Fibroblast of skin of scalp (primary cell): ENCODE data around the gene PFKL.

Experiments
- DNase-seq: peaks from one replicate; pipeline ENCODE4 v3.0.0-alpha.2; 2013

Gene PFKL

GRCh38 chr21:44314561-44314960 is 14.7 kb downstream of the PFKL start:
- DNase-seq = no peak

GRCh38 chr21:44315691-44316203 is 15.9 kb downstream of the PFKL start:
- DNase-seq = no peak

GRCh38 chr21:44316277-44316900 is 16.5 kb downstream of the PFKL start:
- no peak for DNase-seq

- no peak for DNase-seq
Observed at GRCh38 chr21:44317241-44317782, 17.5 kb downstream of the PFKL start.

GRCh38 chr21:44317871-44318270 is 18.0 kb downstream of the PFKL start:
- no peak for DNase-seq

GRCh38 chr21:44318489-44319285 is 18.8 kb downstream of the PFKL start:
- DNase-seq = no peak

- no peak for DNase-seq
Observed at GRCh38 chr21:44319407-44320065, 19.7 kb downstream of the PFKL start.

GRCh38 chr21:44320847-44321246 is 21.0 kb downstream of the PFKL start:
- no peak for DNase-seq

- DNase-seq = no peak
Observed at GRCh38 chr21:44321846-44322450, 22.1 kb downstream of the PFKL start.

- DNase-seq = no peak
Observed at GRCh38 chr21:44322621-44323325, 22.9 kb downstream of the PFKL start.

GRCh38 chr21:44323591-44323990 is 23.7 kb downstream of the PFKL start:
- DNase-seq = no peak

GRCh38 chr21:44324106-44324853 is 24.4 kb downstream of the PFKL start:
- DNase-seq = no peak

- no peak for DNase-seq
Observed at GRCh38 chr21:44324854-44325107, 24.9 kb downstream of the PFKL start.

- no peak for DNase-seq
Observed at GRCh38 chr21:44325386-44326271, 25.8 kb downstream of the PFKL start.

- DNase-seq = no peak
Observed at GRCh38 chr21:44326272-44326647, 26.4 kb downstream of the PFKL start.

GRCh38 chr21:44326716-44327602 is 27.1 kb downstream of the PFKL start:
- no peak for DNase-seq

- no peak for DNase-seq
Observed at GRCh38 chr21:44327603-44327974, 27.7 kb downstream of the PFKL start.

GRCh38 chr21:44328242-44328895 is 28.5 kb downstream of the PFKL start:
- no peak for DNase-seq
